ENCODE data around the gene GTPBP6.

DNA sequence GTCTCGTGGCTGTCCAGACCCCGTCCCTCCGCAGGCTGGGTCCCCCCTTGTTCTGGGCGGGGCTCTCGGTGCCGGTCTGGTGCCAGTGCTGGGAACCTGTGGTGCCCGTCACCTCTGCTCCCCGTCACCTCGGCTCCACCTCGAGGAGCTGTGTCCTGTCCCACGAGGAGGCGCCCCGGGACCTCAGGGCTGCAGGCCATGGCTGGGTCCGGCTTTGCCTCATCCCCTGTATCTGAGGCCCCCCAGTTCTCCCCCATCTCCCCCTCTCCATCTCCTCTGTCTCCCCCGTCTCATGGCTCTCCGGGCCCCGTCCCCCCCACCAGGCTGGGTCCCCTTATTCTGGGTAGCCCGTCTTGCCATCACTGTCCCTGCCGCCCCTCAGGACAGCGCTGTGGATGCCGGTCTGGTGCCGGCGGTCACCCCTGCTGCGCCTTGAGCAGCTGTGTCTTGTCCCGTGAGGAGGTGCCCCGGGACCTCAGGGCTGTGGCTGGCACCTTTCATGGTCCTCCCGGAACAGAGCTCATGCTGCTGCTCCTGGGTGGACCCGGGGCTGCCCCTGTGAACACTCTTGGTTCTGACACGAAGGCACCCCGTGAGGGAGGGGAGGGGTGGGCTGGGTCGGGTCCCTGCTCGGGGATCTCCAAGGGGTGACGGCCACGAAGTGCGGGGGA is 13.4 kb upstream of the GTPBP6 start:
- TF ChIP-seq, protein P1, sequence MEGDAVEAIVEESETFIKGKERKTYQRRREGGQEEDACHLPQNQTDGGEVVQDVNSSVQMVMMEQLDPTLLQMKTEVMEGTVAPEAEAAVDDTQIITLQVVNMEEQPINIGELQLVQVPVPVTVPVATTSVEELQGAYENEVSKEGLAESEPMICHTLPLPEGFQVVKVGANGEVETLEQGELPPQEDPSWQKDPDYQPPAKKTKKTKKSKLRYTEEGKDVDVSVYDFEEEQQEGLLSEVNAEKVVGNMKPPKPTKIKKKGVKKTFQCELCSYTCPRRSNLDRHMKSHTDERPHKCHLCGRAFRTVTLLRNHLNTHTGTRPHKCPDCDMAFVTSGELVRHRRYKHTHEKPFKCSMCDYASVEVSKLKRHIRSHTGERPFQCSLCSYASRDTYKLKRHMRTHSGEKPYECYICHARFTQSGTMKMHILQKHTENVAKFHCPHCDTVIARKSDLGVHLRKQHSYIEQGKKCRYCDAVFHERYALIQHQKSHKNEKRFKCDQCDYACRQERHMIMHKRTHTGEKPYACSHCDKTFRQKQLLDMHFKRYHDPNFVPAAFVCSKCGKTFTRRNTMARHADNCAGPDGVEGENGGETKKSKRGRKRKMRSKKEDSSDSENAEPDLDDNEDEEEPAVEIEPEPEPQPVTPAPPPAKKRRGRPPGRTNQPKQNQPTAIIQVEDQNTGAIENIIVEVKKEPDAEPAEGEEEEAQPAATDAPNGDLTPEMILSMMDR (IDR thresholded peaks at IDR 0.05), result no peak
- no peak for TF ChIP-seq POLR2A (IDR thresholded peaks at IDR 0.05)

Measured in adrenal gland (tissue), 5 donors.